HG02642 (cell line): Measurements from ENCODE around the gene MAGEL2.
"Not testable (repeated sequence)": the region's sequence is repeated elsewhere in the genome, so short reads cannot be mapped to it uniquely, and the experiment has no call there.

Source experiments
- ATAC-seq: cut with Tn5 transposase; IDR thresholded peaks from one replicate; pipeline ENCODE4 v1.9.1; 2021; ENCODE audit warnings: mild to moderate bottlenecking; ENCODE audit not compliant: unreplicated experiment, poor library complexity

The MAGEL2 gene

DNA sequence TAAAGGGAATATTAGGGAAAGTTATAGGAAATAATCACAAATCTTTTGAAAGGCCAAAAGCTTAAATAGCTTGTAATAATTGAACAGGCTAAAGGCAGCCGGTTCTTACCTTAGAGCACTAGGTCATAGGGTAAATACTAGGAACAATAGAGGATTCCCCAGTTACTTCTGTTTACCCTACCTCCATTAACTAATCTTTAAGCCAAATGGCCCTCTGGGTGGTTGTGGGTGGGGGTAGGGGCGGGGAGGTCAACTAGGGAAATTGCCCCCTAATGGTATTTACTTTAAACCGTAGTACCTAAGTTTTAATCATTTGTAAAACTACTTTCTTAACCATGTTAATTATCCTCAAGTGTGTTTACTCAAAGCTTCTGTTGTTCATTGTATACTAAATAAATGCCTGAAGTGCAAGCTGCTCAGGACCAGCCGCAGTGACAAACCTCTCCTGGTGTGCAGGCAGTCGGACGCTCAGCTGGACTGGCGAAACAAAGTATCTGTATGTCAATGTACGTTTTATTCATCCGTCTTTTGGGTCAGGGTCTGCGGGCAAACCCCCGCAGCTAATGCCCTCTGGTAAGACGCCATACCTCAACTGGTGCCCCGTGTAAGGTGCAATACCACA, 18.9 kb downstream of the MAGEL2 start:
- no peak for ATAC-seq

DNA sequence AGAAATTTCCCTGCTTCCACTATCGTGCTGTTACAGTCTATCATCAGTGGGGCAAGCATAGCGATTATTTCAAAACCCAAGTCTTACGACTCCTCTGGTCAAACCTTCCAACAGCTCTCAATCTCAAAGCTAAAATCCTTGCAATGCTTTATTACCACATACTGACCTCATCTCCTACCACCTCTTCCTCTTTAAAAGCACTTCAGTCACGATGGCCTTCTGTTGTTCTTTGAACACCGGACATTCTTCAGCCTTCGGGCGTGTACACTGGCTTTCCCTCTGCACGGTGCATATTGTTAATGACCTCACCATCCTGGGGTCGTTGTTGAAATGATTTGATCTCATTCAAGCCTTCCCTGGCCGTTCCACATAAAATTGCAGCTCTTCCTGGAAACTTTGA, 31.1 kb downstream of the MAGEL2 start:
- ATAC-seq, result no peak

DNA sequence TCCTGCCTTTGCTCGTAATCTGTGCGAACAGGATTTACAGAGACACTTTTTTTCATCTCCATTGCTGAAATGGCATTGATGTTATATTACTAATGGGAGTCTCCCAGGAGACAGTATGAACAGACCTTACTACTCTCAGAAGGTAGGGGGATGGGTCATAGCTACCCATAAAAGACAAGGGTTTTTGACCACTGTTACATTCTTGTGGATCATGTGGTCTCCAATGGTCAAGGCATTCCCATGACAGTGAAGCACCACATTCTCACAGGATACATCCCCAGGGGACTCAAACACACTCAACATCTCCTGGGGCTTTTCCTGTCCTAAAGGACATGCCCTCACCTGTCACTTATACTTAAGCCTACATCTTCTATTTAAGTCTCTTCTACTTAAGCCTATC, 41.4 kb downstream of the MAGEL2 start:
- no peak for ATAC-seq

DNA sequence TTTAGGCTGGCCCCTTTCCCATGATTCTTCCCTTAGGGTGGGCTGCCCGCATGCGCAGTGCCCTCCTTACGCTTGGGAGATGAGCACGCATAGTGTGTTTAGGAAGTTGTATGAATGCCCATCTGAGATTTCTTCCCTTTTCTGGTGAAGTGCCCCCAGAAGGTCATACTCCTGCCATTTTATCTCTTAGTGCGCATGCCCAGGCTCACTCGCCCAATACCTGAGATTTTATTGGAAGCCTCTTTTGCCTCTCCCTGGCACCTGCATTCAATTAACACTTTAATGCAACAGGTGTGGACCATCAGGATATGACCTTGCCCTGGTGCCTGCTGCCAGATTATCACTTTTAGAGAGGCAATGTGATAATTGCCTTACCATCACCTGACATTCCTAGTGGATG, 45.5 kb downstream of the MAGEL2 start:
- ATAC-seq, result no peak

DNA sequence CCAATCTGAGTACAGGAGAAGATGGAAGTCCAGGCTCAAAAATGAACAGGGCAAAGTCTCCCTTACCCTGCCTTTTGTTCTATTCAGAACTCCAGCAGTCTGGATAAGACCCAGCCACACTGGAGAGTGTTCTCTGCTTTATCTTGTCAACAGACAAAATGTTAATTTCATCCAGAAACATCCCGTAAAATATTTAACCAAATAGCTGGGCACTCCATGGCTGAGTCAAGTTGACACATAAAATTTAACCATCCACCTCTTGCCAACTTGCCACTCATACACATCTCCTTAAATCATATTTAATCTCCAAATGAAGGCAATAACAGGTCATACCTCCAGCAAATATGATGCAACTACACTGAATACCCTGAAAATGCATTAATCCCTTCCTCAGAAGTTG, 48.6 kb downstream of the MAGEL2 start:
- ATAC-seq, result no peak

DNA sequence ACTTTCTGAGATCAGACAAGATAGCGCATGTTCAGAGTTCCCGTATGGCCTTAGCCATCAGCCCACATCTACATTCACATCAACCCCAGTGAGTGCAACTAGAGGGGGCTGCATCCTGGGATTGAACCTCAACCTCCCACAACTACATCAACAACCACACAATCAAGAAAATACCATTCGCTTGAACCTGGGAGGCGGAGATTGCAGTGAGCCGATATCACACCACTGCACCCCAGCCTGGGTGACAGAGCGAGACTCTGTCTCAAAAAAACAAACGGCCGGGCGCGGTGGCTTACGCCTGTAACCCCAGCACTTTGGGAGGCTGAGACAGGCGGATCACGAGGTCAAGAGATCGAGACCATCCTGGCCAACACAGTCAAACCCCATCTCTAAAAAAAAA, 50.4 kb downstream of the MAGEL2 start:
- ATAC-seq, result not testable (repeated sequence)

DNA sequence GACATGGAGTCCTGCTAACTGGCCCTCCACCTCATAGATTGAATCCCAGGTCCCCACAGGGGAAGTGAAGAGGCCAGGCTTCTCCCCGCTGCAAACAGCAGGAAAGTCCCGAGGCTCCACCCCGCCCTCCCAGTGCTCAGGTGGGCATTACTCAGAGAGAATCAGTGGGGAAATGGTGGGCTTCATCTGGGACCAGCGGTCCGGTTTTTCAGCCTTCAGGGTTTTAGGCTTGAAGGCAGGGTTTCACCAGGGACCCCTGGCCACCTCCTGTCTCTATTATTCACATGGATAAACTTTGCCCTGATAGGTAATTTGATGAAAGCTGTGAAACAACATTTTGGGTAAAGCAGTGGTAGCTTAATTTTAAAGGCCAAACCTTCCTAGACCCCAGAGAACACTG, 50.9 kb downstream of the MAGEL2 start:
- ATAC-seq, result no peak

DNA sequence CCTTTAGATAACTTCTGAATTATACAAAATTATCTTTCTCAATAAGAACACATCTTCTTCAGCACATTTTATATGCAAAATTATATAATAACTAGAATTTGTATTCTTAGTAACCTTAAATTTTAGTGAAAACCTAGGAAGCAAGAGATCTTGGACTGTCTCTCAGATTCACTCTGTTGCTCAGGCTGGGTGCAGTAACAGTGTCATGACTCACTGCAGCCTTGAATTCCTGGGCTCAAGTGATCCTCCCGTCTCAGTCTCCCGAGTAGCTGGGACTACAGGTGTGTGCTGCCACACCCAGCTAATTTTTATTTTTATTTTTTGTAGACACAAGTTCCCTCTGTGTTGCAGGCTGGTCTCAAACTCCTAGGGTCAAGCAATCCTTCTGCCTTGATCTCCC, 52.3 kb downstream of the MAGEL2 start:
- no peak for ATAC-seq

DNA sequence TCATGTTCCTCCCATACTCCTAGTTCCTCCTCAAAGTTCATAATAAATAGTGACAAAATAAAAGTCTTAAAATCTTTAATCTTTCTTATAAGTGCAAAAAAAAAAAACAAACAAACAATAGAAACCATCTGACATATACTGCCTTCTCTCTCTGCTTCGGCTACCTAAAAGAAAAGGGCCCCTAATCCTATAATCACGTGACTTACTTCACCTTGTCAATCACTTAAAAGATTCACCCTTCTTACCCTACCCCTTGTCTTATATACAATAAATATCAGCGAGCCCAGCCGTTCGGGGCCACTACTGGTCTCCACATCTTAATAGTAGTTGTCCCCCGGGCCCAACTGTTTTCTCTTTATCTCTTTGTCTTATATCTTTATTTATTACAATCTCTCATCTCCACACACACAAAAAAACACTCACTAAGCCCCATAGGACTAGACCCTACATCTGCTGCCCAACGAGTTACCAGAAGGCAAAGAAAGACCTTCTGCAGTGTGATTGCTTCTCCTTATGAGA, 53.4 kb downstream of the MAGEL2 start:
- no peak for ATAC-seq
